Prostate gland (tissue), 2 donors: ENCODE measurements around the gene ADAM10. TPM values are rescaled to one million over a fixed set of nuclear protein-coding genes. Genes with fewer than 3 reads are reported as not detected.
"Not testable (repeated sequence)": the region's sequence is repeated elsewhere in the genome, so short reads cannot be mapped to it uniquely, and the experiment has no call there.

Experiments
- DNase-seq: peaks from one replicate; pipeline ENCODE4 v3.0.0-alpha.2; 2019; ENCODE audit warnings: low spot score
- H3K27ac ChIP-seq, 2 donors: fragments of 200-600 bp; sonication (generic); 2 replicates each; pipeline ENCODE4 v1.5.1; 2017 to 2019
- H3K27me3 ChIP-seq: fragments of 200-600 bp; sonication (generic); replicated peaks from 2 replicates; pipeline ENCODE4 v1.5.1; 2019; ENCODE audit not compliant: insufficient read depth
- H3K36me3 ChIP-seq, 2 donors: fragments of 200-600 bp; sonication (generic); 1 replicate in 1 of 2; 2 replicates in 1 of 2; pipeline versions ENCODE4 v1.5.1 to v1.8.1; 2017 to 2019
- H3K4me1 ChIP-seq: fragments of 200-600 bp; sonication (generic); replicated peaks from 2 replicates; pipeline ENCODE4 v1.5.1; 2019
- H3K4me3 ChIP-seq, 2 donors: fragments of 200-600 bp; sonication (generic); 2 replicates each; pipeline ENCODE4 v1.5.1; 2017 to 2019
- H3K9me3 ChIP-seq: fragments of 200-600 bp; sonication (generic); 2 replicates; pipeline ENCODE4 v1.5.1; 2017
- CTCF ChIP-seq, 4 experiments: fragments of 200-600 bp in 2 of 4; fragments of 450-650 bp in 2 of 4; sonication (generic) in 2 of 4; IDR thresholded peaks; 1 replicate in 3 of 4; 2 replicates in 1 of 4; pipeline ENCODE4 v1.5.1; 2016 to 2019; ENCODE audit warnings: antibody characterized with exemption in 4 of 4, mild to moderate bottlenecking in 2 of 4, moderate library complexity in 2 of 4
- POLR2A ChIP-seq: fragments of 450-650 bp; IDR thresholded peaks from one replicate; pipeline ENCODE4 v1.6.1; 2016; ENCODE audit warnings: antibody characterized with exemption, mild to moderate bottlenecking
- POLR2AphosphoS5 ChIP-seq: sonication (generic); formaldehyde crosslinking; IDR thresholded peaks from one replicate; pipeline ENCODE4 v1.6.1; 2017; ENCODE audit warnings: antibody characterized with exemption
- WGBS: methylation state at CpG from one replicate; pipeline ENCODE4 v1.1.5; 2018; 5-methylcytosine and 5-hydroxymethylcytosine counted together
- intact Hi-C: fragments of 100-400 bp; cut with DNase I; formaldehyde crosslinking; loops from one replicate; pipeline ENCODE4 v1.14.2; 2022
- total RNA-seq, 2 donors: library from RNA; depleted of rRNA; stranded (reverse); fragments of >200 nt; gene quantifications; one replicate each; pipeline ENCODE4 v1.1.0, GENCODE V29; 2016

ADAM10 gene
- total RNA-seq, 2 donors from 2014 or later, result 74.4 to 95.0 TPM

DNA sequence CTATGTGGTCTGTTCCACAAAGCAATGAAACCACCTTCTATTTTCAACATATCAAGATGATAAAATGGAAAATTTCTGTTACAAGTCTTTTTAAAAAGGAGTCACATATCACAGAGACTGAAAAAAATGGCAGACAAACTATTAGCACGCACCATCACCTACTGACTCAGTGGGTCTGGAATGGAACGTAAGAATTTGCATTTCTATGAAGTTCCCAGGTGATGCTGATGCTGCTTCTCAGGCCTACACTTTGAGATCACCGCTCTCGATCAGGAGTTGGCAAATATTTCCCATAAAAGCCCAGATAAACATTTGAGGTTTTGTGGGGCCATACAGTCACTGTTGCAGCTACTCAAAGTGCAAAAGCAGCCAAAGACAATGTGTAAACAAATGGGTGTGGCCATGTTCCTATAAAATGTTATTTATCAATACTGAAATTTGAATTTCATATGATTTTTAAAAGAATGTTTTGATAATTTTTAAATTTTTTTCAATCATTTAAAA is 142.9 kb downstream of the ADAM10 start:
- Histone ChIP-seq H3K36me3 (no peaks in the 10 kb centered on the region), H3K27me3 (no peaks in the 10 kb centered on the region), H3K4me3 (no peak overlapping the region), H3K27ac (peak overlapping the region in 1 of 2 donors; percentile 9), H3K9me3 (no peaks in the 10 kb centered on the region), H3K4me1 (no peaks in the 10 kb centered on the region)
- intact Hi-C loops, result no loop called here
- no peak for DNase-seq
- WGBS, result 76% methylated on average over 4 of the region's 4 CpGs
- TF ChIP-seq POLR2A (no peak), CTCF (IDR thresholded peaks at IDR 0.05) (no peak), POLR2AphosphoS5 (peak; percentile 41)

- WGBS, result 97% methylated on average over 3 of the region's 3 CpGs
- intact Hi-C loops, result no loop called here
- no peaks in the 10 kb centered on the region for H3K4me1 ChIP-seq
- H3K36me3 ChIP-seq, result no peaks in the 10 kb centered on the region
- peak overlapping the region in 1 of 2 donors; percentile 9 for H3K27ac ChIP-seq
- H3K4me3 ChIP-seq, result no peak overlapping the region
- no peak for TF ChIP-seq CTCF (IDR thresholded peaks at IDR 0.05)
- TF ChIP-seq POLR2A, result no peak
- no peak for TF ChIP-seq POLR2AphosphoS5
- DNase-seq, result no peak
- no peaks in the 10 kb centered on the region for H3K9me3 ChIP-seq
- H3K27me3 ChIP-seq, result no peaks in the 10 kb centered on the region
Measured at GRCh38 chr15:58605931-58606530, 143.5 kb downstream of the ADAM10 start.

DNA sequence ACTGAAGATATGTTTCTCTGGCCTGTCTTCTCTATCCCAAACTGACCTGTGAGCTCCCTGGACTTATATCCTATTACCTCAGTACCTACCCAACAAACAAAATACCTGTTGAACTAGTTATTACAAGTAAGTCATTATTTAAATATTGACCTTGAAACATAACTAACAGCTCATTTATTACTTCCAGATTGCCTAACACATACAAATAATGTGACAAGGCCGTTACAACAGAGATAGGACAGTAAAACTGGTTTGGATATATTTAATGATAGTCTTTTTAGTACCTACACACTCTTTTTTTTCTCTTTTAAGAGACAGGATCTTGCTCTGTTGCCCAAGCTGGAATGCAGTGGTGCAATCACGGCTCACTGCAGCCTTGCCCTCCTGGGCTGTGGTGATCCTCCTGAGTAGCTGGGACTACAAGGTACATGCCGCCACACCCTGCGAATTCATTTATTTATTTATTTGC is 145.0 kb downstream of the ADAM10 start:
- peak; percentile 43 for DNase-seq
- no peaks in the 10 kb centered on the region for H3K27me3 ChIP-seq
- intact Hi-C loops, result no loop called here
- no peaks in the 10 kb centered on the region for H3K36me3 ChIP-seq
- H3K9me3 ChIP-seq, result no peaks in the 10 kb centered on the region
- 60% methylated on average over 4 of the region's 4 CpGs for WGBS
- peak overlapping the region; percentile 62 to 75 for H3K27ac ChIP-seq
- no peaks in the 10 kb centered on the region for H3K4me1 ChIP-seq
- TF ChIP-seq POLR2A, result no peak
- peak; percentile 81 for TF ChIP-seq POLR2AphosphoS5
- no peak overlapping the region for H3K4me3 ChIP-seq

- DNase-seq, intact Hi-C loops, H3K9me3 ChIP-seq, H3K36me3 ChIP-seq, H3K27me3 ChIP-seq, H3K4me3 ChIP-seq, H3K4me1 ChIP-seq: not testable (repeated sequence)
- WGBS, result 89% methylated on average over 8 of the region's 8 CpGs
- H3K27ac ChIP-seq, result peak overlapping the region; percentile 62 to 75
Measured at GRCh38 chr15:58603927-58604326, 145.6 kb downstream of the ADAM10 start.

DNA sequence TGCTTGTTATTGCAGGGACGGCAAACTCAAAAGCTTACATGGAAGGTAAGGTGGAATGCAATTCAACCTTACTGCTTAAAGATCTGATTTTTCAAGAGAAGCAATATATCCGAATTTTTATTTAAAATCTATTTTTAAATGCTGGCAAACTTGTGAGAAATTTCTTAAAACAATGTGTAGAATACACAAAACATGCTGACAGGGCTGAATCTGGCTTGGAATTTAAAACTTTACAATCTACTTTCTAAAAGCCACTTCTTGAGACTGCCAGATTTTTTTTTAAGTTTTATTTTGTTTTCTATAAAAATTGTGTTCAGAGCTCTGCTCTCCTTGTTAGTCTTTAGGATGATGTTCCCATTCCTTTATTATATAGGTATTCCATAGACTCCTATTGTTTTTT is 146.7 kb downstream of the ADAM10 start:
- Histone ChIP-seq H3K4me1 (no peaks in the 10 kb centered on the region), H3K27me3 (no peaks in the 10 kb centered on the region), H3K27ac (no peak overlapping the region), H3K4me3 (no peak overlapping the region), H3K9me3 (no peaks in the 10 kb centered on the region), H3K36me3 (no peaks in the 10 kb centered on the region)
- 63% methylated on average over 2 of the region's 2 CpGs for WGBS
- no peak for TF ChIP-seq POLR2A
- TF ChIP-seq CTCF (IDR thresholded peaks at IDR 0.05), result no peak
- no peak for TF ChIP-seq POLR2AphosphoS5
- intact Hi-C loops, result no loop called here
- no peak for DNase-seq

DNA sequence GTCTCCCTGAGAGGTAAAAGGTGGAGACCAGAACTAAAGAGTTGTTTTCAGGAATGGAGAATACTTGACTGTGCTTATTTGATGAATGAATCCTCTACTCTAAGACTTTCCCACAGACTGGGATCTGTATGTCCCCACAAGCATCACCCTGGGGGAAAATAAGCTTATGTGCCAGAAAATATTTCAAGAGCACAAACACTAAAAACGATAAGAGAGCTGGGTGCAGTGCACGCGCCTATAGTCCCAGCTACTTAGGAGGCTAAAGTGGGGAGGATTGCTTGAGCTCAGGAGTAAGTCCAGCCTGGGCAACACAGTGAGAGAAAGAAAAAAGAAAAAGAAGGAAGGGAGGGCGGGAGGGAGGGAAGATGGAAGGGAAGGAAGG is 150.7 kb downstream of the ADAM10 start:
- no peaks in the 10 kb centered on the region for H3K27me3 ChIP-seq
- TF ChIP-seq CTCF (IDR thresholded peaks at IDR 0.05) (no peak), POLR2AphosphoS5 (no peak), POLR2A (no peak)
- H3K36me3 ChIP-seq, result no peaks in the 10 kb centered on the region
- intact Hi-C loops, result no loop called here
- H3K27ac ChIP-seq, result no peak overlapping the region
- no peak for DNase-seq
- H3K4me3 ChIP-seq, result no peak overlapping the region
- 97% methylated on average over 4 of the region's 4 CpGs for WGBS
- no peaks in the 10 kb centered on the region for H3K4me1 ChIP-seq
- H3K9me3 ChIP-seq, result no peaks in the 10 kb centered on the region
